ENCODE measurements around the gene LRRC1.

Gene LRRC1

DNA sequence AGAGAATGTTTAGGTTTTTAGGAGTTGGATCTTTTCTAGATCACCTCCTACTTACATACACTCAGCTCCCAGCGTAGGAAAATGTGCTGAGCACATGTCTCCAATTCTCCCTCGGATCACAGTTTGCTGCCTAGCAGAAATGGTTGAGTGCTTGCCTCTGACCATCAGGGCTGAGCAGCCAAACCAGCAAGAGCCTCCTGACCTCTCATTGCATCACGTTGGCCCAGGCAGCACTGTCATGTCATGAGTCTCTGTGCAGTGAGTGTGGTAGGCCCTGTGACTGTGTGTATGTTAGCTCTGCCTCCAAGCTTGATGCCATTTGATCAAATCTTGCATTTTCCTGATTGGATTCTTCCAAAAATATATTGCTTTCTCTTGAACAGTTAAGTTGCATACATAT lies 112.0 kb downstream of the LRRC1 start:
- DNase-seq (ENCODE audit: extremely low spot score) = no peak
- TF ChIP-seq CTCF (IDR thresholded peaks at IDR 0.05; ENCODE audit: control extremely low read depth, extremely low read depth, low read depth, missing control alignments) = no peak
- ChIA-PET POLR2A (no interaction called here), CTCF (interaction anchor here (1.0 kb wide), 1 partner anchor 15 kb away, joined by 3 read pairs; no protein-coding TSS in a partner anchor)

DNA sequence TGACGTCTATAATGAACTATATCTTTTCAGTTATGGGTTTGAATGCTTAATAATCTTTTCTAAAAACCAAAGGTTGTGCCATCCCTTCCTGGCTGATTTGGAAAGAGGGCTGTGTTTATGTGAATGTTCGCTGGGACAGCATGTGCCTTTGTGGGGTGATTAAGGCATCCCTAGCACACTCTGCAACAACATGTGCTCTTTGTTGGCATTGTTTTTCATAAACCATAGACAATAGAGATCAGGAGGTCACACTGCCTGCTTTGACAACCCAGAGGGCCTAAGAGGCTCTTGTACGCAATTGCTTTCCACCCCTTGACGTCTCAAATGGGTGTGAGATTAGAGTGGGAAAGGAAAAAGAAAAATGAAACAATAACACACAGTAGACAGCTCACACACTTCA lies 116.0 kb downstream of the LRRC1 start:
- DNase-seq (ENCODE audit: extremely low spot score) = no peak
- ChIA-PET POLR2A (no interaction called here), CTCF (interaction anchor here (1.3 kb wide), 1 partner anchor 9 kb away, joined by 3 read pairs; no protein-coding TSS in a partner anchor)
- TF ChIP-seq CTCF (IDR thresholded peaks at IDR 0.05; ENCODE audit: control extremely low read depth, extremely low read depth, low read depth, missing control alignments) = no peak

DNA sequence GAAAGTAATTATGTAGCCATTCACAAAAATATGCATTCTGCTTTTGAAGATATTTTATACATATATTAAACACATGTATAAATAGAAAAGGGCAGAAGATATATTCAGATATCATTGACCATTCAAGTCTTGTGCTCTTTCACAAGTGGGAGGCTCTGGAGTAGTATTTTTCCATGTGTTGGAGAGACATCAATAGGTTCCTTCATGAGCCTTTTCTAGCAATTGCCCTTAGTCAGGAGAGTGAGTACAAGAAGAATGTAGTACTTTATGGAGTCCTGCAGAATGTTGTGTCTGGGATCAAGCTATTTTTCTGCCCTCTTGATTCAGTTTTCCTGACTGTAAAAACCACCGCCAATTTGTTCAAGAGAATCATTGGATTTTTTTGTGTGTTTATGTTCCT lies 117.9 kb downstream of the LRRC1 start:
- ChIA-PET POLR2A (no interaction called here), CTCF (interaction anchor here (1.3 kb wide), 1 partner anchor 9 kb away, joined by 4 read pairs; no protein-coding TSS in a partner anchor)
- no peak for TF ChIP-seq CTCF (IDR thresholded peaks at IDR 0.05; ENCODE audit: control extremely low read depth, extremely low read depth, low read depth, missing control alignments)
- DNase-seq (ENCODE audit: extremely low spot score) = no peak

GRCh38 chr6:53913286-53913685 lies 118.5 kb downstream of the LRRC1 start:
- TF ChIP-seq CTCF (IDR thresholded peaks at IDR 0.05; ENCODE audit: control extremely low read depth, extremely low read depth, low read depth, missing control alignments) = no peak
- ChIA-PET CTCF (interaction anchor here (1.3 kb wide), 1 partner anchor 9 kb away, joined by 4 read pairs; no protein-coding TSS in a partner anchor), POLR2A (no interaction called here)
- no peak for DNase-seq (ENCODE audit: extremely low spot score)

- CTCF ChIA-PET = interaction anchor here (0.9 kb wide), 1 partner anchor 15 kb away, joined by 4 read pairs; no protein-coding TSS in a partner anchor
- TF ChIP-seq CTCF (IDR thresholded peaks at IDR 0.05; ENCODE audit: control extremely low read depth, extremely low read depth, low read depth, missing control alignments) = no peak
- no peak for DNase-seq (ENCODE audit: extremely low spot score)
- POLR2A ChIA-PET = no interaction called here
Observed at GRCh38 chr6:53915026-53915691, 120.4 kb downstream of the LRRC1 start.

- ChIA-PET CTCF (interaction anchor here (1.1 kb wide), 1 partner anchor 12 kb away, joined by 3 read pairs; no protein-coding TSS in a partner anchor), POLR2A (no interaction called here)
Observed at GRCh38 chr6:53916804-53917463, 122.1 kb downstream of the LRRC1 start.

More at GRCh38 chr6:53916804-53917463, 122.1 kb downstream of the LRRC1 start:
- DNase-seq (ENCODE audit: extremely low spot score) = no peak
- no peak for TF ChIP-seq CTCF (IDR thresholded peaks at IDR 0.05; ENCODE audit: control extremely low read depth, extremely low read depth, low read depth, missing control alignments)

Data from GM10248 (cell line).